GM12878 (cell line): ENCODE measurements around the gene BTK. TPM values are rescaled to one million over a fixed set of nuclear protein-coding genes. Genes with fewer than 3 reads are reported as not detected.

Experiments used
- ATAC-seq: fragments of 200-7000 bp; cut with Tn5 transposase; 3 replicates; pipeline ENCODE4 v1.9.1; 2020; ENCODE audit warnings: mild to moderate bottlenecking, moderate library complexity
- BruUV-seq: library from RNA; stranded (reverse); fragments of 400-500 nt; replicated peaks from 2 replicates; lab custom pipeline; 2021; lab: Mats Ljungman, UMichigan
- CTCF ChIA-PET: fragments of 300-600 bp; sonication (Branson Sonifier 250); formaldehyde crosslinking; extraction: SDS; loops from one replicate; lab custom pipeline; 2021; ENCODE audit warnings: inconsistent platforms; lab: Yijun Ruan, JAX
- POLR2A ChIA-PET: fragments of 350-600 bp; formaldehyde crosslinking; extraction: SDS; loops from one replicate; lab custom pipeline; 2021; ENCODE audit warnings: inconsistent platforms; lab: Charles Lee
- RAD21 ChIA-PET: fragments of 300-600 bp; sonication (Branson Sonifier 250); formaldehyde crosslinking; loops from one replicate; lab custom pipeline; 2023; ENCODE audit warnings: antibody characterized with exemption; ENCODE audit not compliant: unreplicated experiment; lab: Charles Lee
- SMC1A ChIA-PET: fragments of 300-600 bp; sonication (Branson Sonifier 250); formaldehyde crosslinking; loops from one replicate; lab custom pipeline; 2023; ENCODE audit not compliant: unreplicated experiment, uncharacterized antibody; lab: Charles Lee
- DNase-seq: peaks from one replicate; pipeline ENCODE4 v3.0.0-alpha.2; 2011; ENCODE audit warnings: low read depth, low spot score
- FAIRE-seq: peaks from 3 replicates; lab custom pipeline; 2011; peaks lifted over from hg19 to GRCh38; lab: Jason Lieb, UNC
- H2AFZ ChIP-seq: 2 replicates; pipeline ENCODE4 v1.6.0; 2011; ENCODE audit warnings: low read depth, low read length, control low read depth; ENCODE audit not compliant: control insufficient read depth
- H3K27ac ChIP-seq: 2 replicates; pipeline ENCODE4 v1.5.1; 2011; ENCODE audit warnings: control low read depth; ENCODE audit not compliant: control insufficient read depth, insufficient read depth
- H3K27me3 ChIP-seq, 2 experiments: replicated peaks in 1 of 2; 2 replicates each; pipeline versions ENCODE4 v1.6.0 to v1.6.1; 2011; ENCODE audit warnings: low read length in 1 of 2; ENCODE audit not compliant: control insufficient read depth in 2 of 2, insufficient read depth in 2 of 2
- H3K36me3 ChIP-seq, 2 experiments: 2 replicates each; pipeline ENCODE4 v1.5.1; 2011; ENCODE audit warnings: low read length in 1 of 2; ENCODE audit not compliant: control insufficient read depth in 2 of 2, insufficient read depth in 2 of 2
- H3K4me1 ChIP-seq: 2 replicates; pipeline ENCODE4 v1.6.1; 2011; ENCODE audit warnings: mild to moderate bottlenecking, low read length, moderate library complexity, mixed read lengths; ENCODE audit not compliant: control insufficient read depth, insufficient read depth
- H3K4me2 ChIP-seq: 2 replicates; pipeline ENCODE4 v1.6.0; 2011; ENCODE audit warnings: control low read depth; ENCODE audit not compliant: control insufficient read depth, insufficient read depth
- H3K4me3 ChIP-seq: fragments of 200-600 bp; sonication (generic); 2 replicates; pipeline ENCODE4 v1.5.1; 2016
- H3K79me2 ChIP-seq: 2 replicates; pipeline ENCODE4 v1.6.0; 2011; ENCODE audit warnings: low read length; ENCODE audit not compliant: control insufficient read depth, insufficient read depth
- H3K9ac ChIP-seq: 2 replicates; pipeline ENCODE4 v1.8.0; 2011; ENCODE audit warnings: low read length, control low read depth, mixed read lengths; ENCODE audit not compliant: control insufficient read depth, insufficient read depth
- H3K9me3 ChIP-seq: replicated peaks from 3 replicates; pipeline ENCODE4 v1.5.1; 2011; ENCODE audit warnings: mild to moderate bottlenecking, low read length; ENCODE audit not compliant: control insufficient read depth, insufficient read depth
- H4K20me1 ChIP-seq: 2 replicates; pipeline ENCODE4 v1.6.0; 2011; ENCODE audit not compliant: control insufficient read depth, insufficient read depth
- IKZF1 ChIP-seq: fragments of 450-650 bp; conservative IDR thresholded peaks from 2 replicates; pipeline ENCODE4 v1.6.1; 2017; ENCODE audit warnings: antibody characterized with exemption, mild to moderate bottlenecking
- IKZF2 ChIP-seq, 2 experiments: fragments of 450-650 bp; IDR thresholded peaks; 2 replicates each; pipeline ENCODE4 v1.6.1; 2017; ENCODE audit warnings: mild to moderate bottlenecking in 2 of 2, moderate library complexity in 2 of 2
- JUND ChIP-seq: IDR thresholded peaks from 2 replicates; pipeline ENCODE4 v1.6.1; 2012; ENCODE audit warnings: low read depth, mild to moderate bottlenecking, low read length, improper control_type of control experiment, moderate library complexity
- RAD51 ChIP-seq: fragments of 450-650 bp; IDR thresholded peaks from 2 replicates; pipeline ENCODE4 v1.6.1; 2016; ENCODE audit warnings: moderate library complexity, mild to moderate bottlenecking, inconsistent platforms
- REST ChIP-seq: IDR thresholded peaks from 2 replicates; pipeline ENCODE4 v1.6.1; 2012; ENCODE audit warnings: mild to moderate bottlenecking, low read depth, low read length
- SKIL ChIP-seq: fragments of 450-650 bp; IDR thresholded peaks from 2 replicates; pipeline ENCODE4 v1.6.1; 2017; ENCODE audit warnings: mild to moderate bottlenecking, low read depth, inconsistent platforms; ENCODE audit not compliant: poor library complexity, severe bottlenecking
- ZBTB11 ChIP-seq: fragments of 450-650 bp; formaldehyde crosslinking; IDR thresholded peaks from 2 replicates; pipeline ENCODE4 v1.5.0; 2022; ENCODE audit warnings: mild to moderate bottlenecking, missing genetic modification characterization
- WGBS: methylation state at CpG from one replicate; pipeline ENCODE4 v1.1.6; 2016; ENCODE audit warnings: low lambda C conversion rate; ENCODE audit not compliant: insufficient replicate concordance, insufficient coverage; ENCODE audit errors: missing lambda C conversion rate; 5-methylcytosine and 5-hydroxymethylcytosine counted together
- in situ Hi-C: fragments of 300-500 bp; cut with MboI; formaldehyde crosslinking; loops from 9 replicates; pipeline ENCODE4 v1.14.3; 2018; ENCODE audit warnings: mixed read lengths
- intact Hi-C: fragments of 100-400 bp; cut with micrococcal nuclease; formaldehyde crosslinking; loops from one replicate; pipeline ENCODE4 v1.14.2; 2022; ENCODE audit not compliant: unreplicated experiment
- polyA plus RNA-seq, 11 experiments: library from polyadenylated mRNA; depleted of rRNA in 4 of 11; unstranded in 6 of 11; stranded (reverse) in 5 of 11; fragments of >200 nt; fragmentation: Nextera tagmentation in 4 of 11; fragmentation: Illumina TruSeq in 1 of 11; extraction: Ambion mirVana in 4 of 11; extraction: Trizol in 1 of 11; gene quantifications; 1 replicate in 1 of 11; 2 replicates in 10 of 11; pipeline versions ENCODE4 v1.2.1 to v1.2.3, GENCODE V29; 2011 to 2016; ENCODE audit warnings: inconsistent platforms in 2 of 11, missing spikeins in 2 of 11, low read depth in 1 of 11
- total RNA-seq, 4 experiments: library from RNA; depleted of rRNA in 3 of 4; stranded (reverse); fragments of >200 nt in 3 of 4; fragmentation: Illumina TruSeq in 1 of 4; extraction: Trizol in 1 of 4; gene quantifications; 2 replicates each; pipeline versions ENCODE4 v1.2.1 to v1.2.3, GENCODE V29; 2013 to 2021

BTK gene
- total and polyA plus RNA-seq, 10 of the 15 experiments (the other 5 are each of a cell fraction or from before 2014, with no cell fraction given) = 24.0 to 154 (median 88.9) TPM

GRCh38 chrX:101410461-101410860 is 24.5 kb upstream of the BTK start:
- ChIA-PET POLR2A (no interaction called here), RAD21 (no interaction called here), SMC1A (no interaction called here), CTCF (no interaction called here)
- H3K4me3 ChIP-seq = 0 out of 2 replicates have a peak overlapping the region, but pooled peaks have one; percentile 25
- H3K36me3 ChIP-seq = peaks cover 0 to 4% of the 10 kb centered on the region in 2 experiments; a peak in 1 of 4 replicates
- peak overlapping the region; percentile 64 for H3K4me2 ChIP-seq
- H3K27ac ChIP-seq = peak overlapping the region; percentile 18; the same call in 1 of the 2 replicates
- H2AFZ ChIP-seq = no peak overlapping the region
- TF ChIP-seq ZBTB11 (CRISPR knock-in tag) = no peak
- no peak for TF ChIP-seq JUND
- no peak for TF ChIP-seq IKZF1
- TF ChIP-seq SKIL = no peak
- TF ChIP-seq IKZF2 (IDR thresholded peaks at IDR 0.05) = no peak
- TF ChIP-seq RAD51 = no peak
- no peak for TF ChIP-seq REST
- H3K9ac ChIP-seq = no peak overlapping the region
- intact Hi-C loops (no loop called here), in situ Hi-C loops (no loop called here)
- DNase-seq = no peak
- H4K20me1 ChIP-seq = no peaks in the 10 kb centered on the region
- no peaks in the 10 kb centered on the region for H3K27me3 ChIP-seq
- peaks cover 57% of the 10 kb centered on the region for H3K79me2 ChIP-seq
- peaks cover 19% of the 10 kb centered on the region for H3K4me1 ChIP-seq
- 4% methylated on average over 7 of the region's 7 CpGs for WGBS
- no peak for ATAC-seq
- no peaks in the 10 kb centered on the region; the same call in 2 of the 3 replicates for H3K9me3 ChIP-seq
- BruUV-seq = no TSS peak
- FAIRE-seq = no peak
